GM23338 (cell line): ENCODE results near the gene SLC6A1. TPM values are rescaled to one million over a fixed set of nuclear protein-coding genes. Genes with fewer than 3 reads are reported as not detected.

Experiments
- ATAC-seq: fragments of 200-7000 bp; cut with Tn5 transposase; 3 replicates; pipeline ENCODE4 v1.9.1; 2020
- DNase-seq: peaks from one replicate; pipeline ENCODE4 v3.0.0-alpha.2; 2015; ENCODE audit warnings: low spot score
- H2AFZ ChIP-seq: fragments of 200-600 bp; sonication (generic); 2 replicates; pipeline ENCODE4 v1.8.0; 2016; ENCODE audit warnings: antibody characterized with exemption, mild to moderate bottlenecking, moderate library complexity
- H3F3A ChIP-seq: fragments of 200-600 bp; sonication (generic); replicated peaks from 2 replicates; pipeline ENCODE4 v1.8.0; 2017; ENCODE audit warnings: antibody characterized with exemption, mixed run types, low read depth
- H3K27ac ChIP-seq: fragments of 200-600 bp; sonication (generic); 2 replicates; pipeline ENCODE4 v1.6.1; 2016; ENCODE audit warnings: low read depth
- H3K27me3 ChIP-seq: fragments of 200-600 bp; sonication (generic); 2 replicates; pipeline ENCODE4 v1.8.0; 2016; ENCODE audit warnings: mild to moderate bottlenecking, mixed run types, moderate library complexity; ENCODE audit not compliant: insufficient read depth
- H3K36me3 ChIP-seq: fragments of 200-600 bp; sonication (generic); 2 replicates; pipeline ENCODE4 v1.8.0; 2016; ENCODE audit warnings: mild to moderate bottlenecking; ENCODE audit not compliant: insufficient read depth
- H3K4me1 ChIP-seq: fragments of 200-600 bp; sonication (generic); 2 replicates; pipeline ENCODE4 v1.8.0; 2016; ENCODE audit warnings: mild to moderate bottlenecking, moderate library complexity; ENCODE audit not compliant: insufficient read depth
- H3K4me2 ChIP-seq: fragments of 200-600 bp; sonication (generic); 2 replicates; pipeline ENCODE4 v1.7.1; 2017; ENCODE audit warnings: mixed run types
- H3K4me3 ChIP-seq: fragments of 200-600 bp; sonication (generic); 2 replicates; pipeline ENCODE4 v1.6.1; 2016; ENCODE audit warnings: mixed run types
- H3K79me2 ChIP-seq: fragments of 200-600 bp; sonication (generic); replicated peaks from 2 replicates; pipeline ENCODE4 v1.8.0; 2017; ENCODE audit warnings: mild to moderate bottlenecking; ENCODE audit not compliant: insufficient read depth
- H3K9me2 ChIP-seq: fragments of 200-600 bp; sonication (generic); 2 replicates; pipeline ENCODE4 v1.8.0; 2017; ENCODE audit not compliant: insufficient read depth
- H4K20me1 ChIP-seq: fragments of 200-600 bp; sonication (generic); replicated peaks from 2 replicates; pipeline ENCODE4 v1.8.0; 2017; ENCODE audit warnings: mild to moderate bottlenecking; ENCODE audit not compliant: insufficient read depth
- H3K27ac Mint-ChIP-seq: 2 replicates; pipeline ENCODE4 v1.8.0; 2020; ENCODE audit warnings: inconsistent platforms, mild to moderate bottlenecking, moderate library complexity, mixed read lengths
- H3K27me3 Mint-ChIP-seq: 3 replicates; pipeline ENCODE4 v1.8.0; 2022; ENCODE audit warnings: low read depth, mild to moderate bottlenecking, moderate library complexity, mixed read lengths, inconsistent platforms; ENCODE audit not compliant: insufficient read depth, poor library complexity
- H3K36me3 Mint-ChIP-seq: 3 replicates; pipeline ENCODE4 v1.8.0; 2021; ENCODE audit warnings: low read depth, mild to moderate bottlenecking, inconsistent platforms, moderate library complexity, mixed read lengths
- H3K4me1 Mint-ChIP-seq: 3 replicates; pipeline ENCODE4 v1.8.0; 2020; ENCODE audit warnings: mild to moderate bottlenecking, inconsistent platforms, mixed read lengths
- H3K4me3 Mint-ChIP-seq: 3 replicates; pipeline ENCODE4 v1.8.0; 2021; ENCODE audit warnings: moderate library complexity, mild to moderate bottlenecking, inconsistent platforms, mixed read lengths
- H3K9me3 Mint-ChIP-seq: 3 replicates; pipeline ENCODE4 v1.8.0; 2020; ENCODE audit warnings: moderate library complexity, mild to moderate bottlenecking, inconsistent platforms, mixed read lengths
- CREB1 ChIP-seq: fragments of 250-450 bp; sonication (Bioruptor Pico); IDR thresholded peaks from 2 replicates; pipeline ENCODE4 v1.5.0; 2020; ENCODE audit warnings: low read depth, mild to moderate bottlenecking, moderate library complexity
- CTCF ChIP-seq, 2 experiments: fragments of 200-600 bp in 1 of 2; sonication (generic) in 1 of 2; conservative IDR thresholded peaks; 2 replicates each; pipeline versions ENCODE4 v1.5.1 to v1.6.1; 2016 to 2017; ENCODE audit warnings: antibody characterized with exemption in 2 of 2, low read depth in 2 of 2, mild to moderate bottlenecking in 2 of 2, moderate library complexity in 1 of 2
- ETS1 ChIP-seq: IDR thresholded peaks from 2 replicates; pipeline ENCODE4 v1.6.1; 2016; ENCODE audit warnings: antibody characterized with exemption
- EZH2 ChIP-seq: fragments of 200-600 bp; sonication (generic); IDR thresholded peaks from one replicate; pipeline ENCODE4 v1.8.0; 2017; ENCODE audit warnings: antibody characterized with exemption, mild to moderate bottlenecking, low read depth; ENCODE audit not compliant: unreplicated experiment
- EZH2phosphoT487 ChIP-seq: fragments of 200-600 bp; sonication (generic); IDR thresholded peaks from one replicate; pipeline ENCODE4 v1.8.1; 2018; ENCODE audit warnings: antibody characterized with exemption; ENCODE audit not compliant: unreplicated experiment
- JUNB ChIP-seq: IDR thresholded peaks from one replicate; pipeline ENCODE4 v1.6.1; 2016; ENCODE audit warnings: antibody characterized with exemption; ENCODE audit not compliant: unreplicated experiment
- NANOG ChIP-seq: IDR thresholded peaks from 2 replicates; pipeline ENCODE4 v1.6.1; 2016; ENCODE audit warnings: antibody characterized with exemption, borderline replicate concordance
- POLR2AphosphoS5 ChIP-seq: IDR thresholded peaks from 2 replicates; pipeline ENCODE4 v1.6.1; 2016; ENCODE audit warnings: antibody characterized with exemption, low read depth
- REST ChIP-seq: IDR thresholded peaks from one replicate; pipeline ENCODE4 v1.6.1; 2018; ENCODE audit warnings: antibody characterized with exemption; ENCODE audit not compliant: unreplicated experiment
- ZNF114 ChIP-seq: fragments of 250-450 bp; sonication (Bioruptor Pico); IDR thresholded peaks from 2 replicates; pipeline ENCODE4 v1.5.0; 2020; ENCODE audit warnings: mild to moderate bottlenecking, moderate library complexity
- ZNF331 ChIP-seq: fragments of 250-450 bp; sonication (Bioruptor Pico); IDR thresholded peaks from 2 replicates; pipeline ENCODE4 v1.5.0; 2020; ENCODE audit warnings: low read depth, mild to moderate bottlenecking, moderate library complexity
- polyA plus RNA-seq: library from polyadenylated mRNA; unstranded; fragments of >200 nt; fragmentation: Nextera tagmentation; extraction: Ambion mirVana; gene quantifications from 2 replicates; pipeline ENCODE4 v1.2.1, GENCODE V29; 2016
- total RNA-seq: library from RNA; depleted of rRNA; stranded (reverse); fragments of >200 nt; shearing (Covaris generic); gene quantifications from 2 replicates; pipeline ENCODE4 v1.2.3, GENCODE V29; 2014

SLC6A1 gene
- total and polyA plus RNA-seq, 2 experiments from 2014 or later = 0.16 to 0.28 TPM

GRCh38 chr3:10973046-10973595 is 19.4 kb upstream of the SLC6A1 start:
- TF ChIP-seq CTCF (conservative IDR thresholded peaks at IDR 0.05; ENCODE audit: low read depth in 2 of 2) = peak in 1 of 2 experiments; percentile 38; a peak in 2 of 4 replicates
- TF ChIP-seq POLR2AphosphoS5 = no peak
- TF ChIP-seq CREB1 = no peak
- no peak for TF ChIP-seq ZNF114
- TF ChIP-seq EZH2 = no peak
- TF ChIP-seq ZNF331 (CRISPR knock-in tag) = no peak
- TF ChIP-seq REST = no peak
- no peak for TF ChIP-seq NANOG
- ATAC-seq = no peak

GRCh38 chr3:10974131-10974530 is 18.4 kb upstream of the SLC6A1 start:
- peaks cover 5% of the 10 kb centered on the region for H3K27me3 Mint-ChIP-seq
- TF ChIP-seq EZH2phosphoT487 (no peak), CREB1 (no peak), CTCF (conservative IDR thresholded peaks at IDR 0.05; ENCODE audit: low read depth in 2 of 2) (no peak), JUNB (no peak), ZNF331 (CRISPR knock-in tag) (no peak), ETS1 (no peak), NANOG (no peak), POLR2AphosphoS5 (no peak), REST (no peak), EZH2 (no peak)

More at GRCh38 chr3:10973046-10973595, 19.4 kb upstream of the SLC6A1 start:
- Histone ChIP-seq H2AFZ (no peak overlapping the region), H3K4me3 (no peak overlapping the region), H4K20me1 (no peaks in the 10 kb centered on the region), H3K9me2 (0 out of 2 replicates have a peak, but pooled peaks cover 3% of the 10 kb centered on the region), H3F3A (no peaks in the 10 kb centered on the region), H3K4me2 (no peak overlapping the region), H3K27ac (no peak overlapping the region), H3K4me1 (peaks cover 20% of the 10 kb centered on the region), H3K27me3 (no peaks in the 10 kb centered on the region), H3K79me2 (no peaks in the 10 kb centered on the region), H3K36me3 (no peaks in the 10 kb centered on the region)
- no peak overlapping the region for H3K4me3 Mint-ChIP-seq
- DNase-seq = no peak
- H3K9me3 Mint-ChIP-seq = no peaks in the 10 kb centered on the region
- peaks cover 9% of the 10 kb centered on the region for H3K27me3 Mint-ChIP-seq
- H3K27ac Mint-ChIP-seq = no peak overlapping the region
- peaks cover 34% of the 10 kb centered on the region for H3K4me1 Mint-ChIP-seq
- no peaks in the 10 kb centered on the region for H3K36me3 Mint-ChIP-seq

More at GRCh38 chr3:10974131-10974530, 18.4 kb upstream of the SLC6A1 start:
- H3K36me3 Mint-ChIP-seq = no peaks in the 10 kb centered on the region
- Histone ChIP-seq H3K9me2 (0 out of 2 replicates have a peak, but pooled peaks cover 3% of the 10 kb centered on the region), H3F3A (no peaks in the 10 kb centered on the region), H3K4me1 (peaks cover 14% of the 10 kb centered on the region), H3K4me2 (no peak overlapping the region), H2AFZ (no peak overlapping the region), H3K27ac (no peak overlapping the region), H3K27me3 (no peaks in the 10 kb centered on the region), H4K20me1 (no peaks in the 10 kb centered on the region), H3K4me3 (no peak overlapping the region), H3K79me2 (no peaks in the 10 kb centered on the region), H3K36me3 (no peaks in the 10 kb centered on the region)
- DNase-seq = no peak
- ATAC-seq = no peak
- peaks cover 33% of the 10 kb centered on the region for H3K4me1 Mint-ChIP-seq
- no peak overlapping the region for H3K4me3 Mint-ChIP-seq
- H3K9me3 Mint-ChIP-seq = no peaks in the 10 kb centered on the region
- H3K27ac Mint-ChIP-seq = no peak overlapping the region
